ENCODE results near the gene P3H2. TPM values are rescaled to one million over a fixed set of nuclear protein-coding genes. Genes with fewer than 3 reads are reported as not detected.
A peak's percentile ranks its signal among the peaks of the same experiment; 100 is the strongest.

Gene P3H2
- total RNA-seq, 1 experiment from 2014 or later = 19.6 TPM

GRCh38 chr3:190001426-190001825 lies 119.3 kb downstream of the P3H2 start:
- CTCF ChIA-PET = no interaction called here
- no peak for TF ChIP-seq EZH2 (IDR thresholded peaks at IDR 0.05; ENCODE audit: borderline replicate concordance, low read depth, low read length, poor library complexity, severe bottlenecking)
- no TSS peak for BruUV-seq (replicated peaks)
- Histone ChIP-seq H3K27me3 (replicated peaks; ENCODE audit: insufficient read depth, low read depth, low read length, poor library complexity) (no peaks in the 10 kb centered on the region), H3K4me1 (ENCODE audit: insufficient read depth, low read length, poor library complexity, severe bottlenecking) (peaks cover 19% of the 10 kb centered on the region), H3K9me3 (ENCODE audit: low read depth, low read length, poor library complexity, severe bottlenecking) (no peaks in the 10 kb centered on the region), H3K4me3 (ENCODE audit: low read depth, low read length, poor library complexity, severe bottlenecking) (no peak overlapping the region), H3K27ac (ENCODE audit: low read depth, low read length, poor library complexity, severe bottlenecking) (no peak overlapping the region), H3K36me3 (ENCODE audit: insufficient read depth, low read length, poor library complexity, severe bottlenecking) (no peaks in the 10 kb centered on the region)
- POLR2A ChIA-PET (ENCODE audit: low non-redundant PET) = no interaction called here
- DNase-seq (ENCODE audit: low spot score) = peak; percentile 51
- intact Hi-C loops (cut with micrococcal nuclease; ENCODE audit: unreplicated experiment) = no loop called here

- no TSS peak for BruUV-seq (replicated peaks)
- CTCF ChIA-PET = no interaction called here
- POLR2A ChIA-PET (ENCODE audit: low non-redundant PET) = no interaction called here
These were observed 119.9 kb downstream of the P3H2 start for GRCh38 chr3:190000861-190001196.

GRCh38 chr3:190000187-190000860 lies 120.4 kb downstream of the P3H2 start:
- no peaks in the 10 kb centered on the region for H3K9me3 ChIP-seq (ENCODE audit: low read depth, low read length, poor library complexity, severe bottlenecking)
- no peaks in the 10 kb centered on the region for H3K36me3 ChIP-seq (ENCODE audit: insufficient read depth, low read length, poor library complexity, severe bottlenecking)
- H3K4me1 ChIP-seq (ENCODE audit: insufficient read depth, low read length, poor library complexity, severe bottlenecking) = peaks cover 25% of the 10 kb centered on the region
- DNase-seq (ENCODE audit: low spot score) = no peak
- intact Hi-C loops (cut with micrococcal nuclease; ENCODE audit: unreplicated experiment) = no loop called here
- TF ChIP-seq CTCF (conservative IDR thresholded peaks at IDR 0.05; ENCODE audit: low read depth, low read length) (no peak), EZH2 (IDR thresholded peaks at IDR 0.05; ENCODE audit: borderline replicate concordance, low read depth, low read length, poor library complexity, severe bottlenecking) (no peak)
- POLR2A ChIA-PET (ENCODE audit: low non-redundant PET) = no interaction called here
- H3K4me3 ChIP-seq (ENCODE audit: low read depth, low read length, poor library complexity, severe bottlenecking) = no peak overlapping the region
- CTCF ChIA-PET = no interaction called here
- H3K27ac ChIP-seq (ENCODE audit: low read depth, low read length, poor library complexity, severe bottlenecking) = peak overlapping the region; percentile 25
- no TSS peak for BruUV-seq (replicated peaks)
- no peaks in the 10 kb centered on the region for H3K27me3 ChIP-seq (replicated peaks; ENCODE audit: insufficient read depth, low read depth, low read length, poor library complexity)

More at GRCh38 chr3:190000861-190001196, 119.9 kb downstream of the P3H2 start:
- H3K36me3 ChIP-seq (ENCODE audit: insufficient read depth, low read length, poor library complexity, severe bottlenecking) = no peaks in the 10 kb centered on the region
- intact Hi-C loops (cut with micrococcal nuclease; ENCODE audit: unreplicated experiment) = no loop called here
- H3K27me3 ChIP-seq (replicated peaks; ENCODE audit: insufficient read depth, low read depth, low read length, poor library complexity) = no peaks in the 10 kb centered on the region
- TF ChIP-seq EZH2 (IDR thresholded peaks at IDR 0.05; ENCODE audit: borderline replicate concordance, low read depth, low read length, poor library complexity, severe bottlenecking) (no peak), CTCF (conservative IDR thresholded peaks at IDR 0.05; ENCODE audit: low read depth, low read length) (no peak)
- no peak for DNase-seq (ENCODE audit: low spot score)
- H3K27ac ChIP-seq (ENCODE audit: low read depth, low read length, poor library complexity, severe bottlenecking) = no peak overlapping the region
- H3K4me1 ChIP-seq (ENCODE audit: insufficient read depth, low read length, poor library complexity, severe bottlenecking) = peaks cover 20% of the 10 kb centered on the region
- H3K4me3 ChIP-seq (ENCODE audit: low read depth, low read length, poor library complexity, severe bottlenecking) = no peak overlapping the region
- H3K9me3 ChIP-seq (ENCODE audit: low read depth, low read length, poor library complexity, severe bottlenecking) = no peaks in the 10 kb centered on the region

- CTCF ChIA-PET = no interaction called here
- no peaks in the 10 kb centered on the region for H3K36me3 ChIP-seq (ENCODE audit: insufficient read depth, low read length, poor library complexity, severe bottlenecking)
- BruUV-seq (replicated peaks) = no TSS peak
These were observed 121.0 kb downstream of the P3H2 start for GRCh38 chr3:189999718-190000117.

More at GRCh38 chr3:189999718-190000117, 121.0 kb downstream of the P3H2 start:
- intact Hi-C loops (cut with micrococcal nuclease; ENCODE audit: unreplicated experiment) = no loop called here
- H3K27me3 ChIP-seq (replicated peaks; ENCODE audit: insufficient read depth, low read depth, low read length, poor library complexity) = no peaks in the 10 kb centered on the region
- DNase-seq (ENCODE audit: low spot score) = no peak
- H3K4me3 ChIP-seq (ENCODE audit: low read depth, low read length, poor library complexity, severe bottlenecking) = no peak overlapping the region
- H3K9me3 ChIP-seq (ENCODE audit: low read depth, low read length, poor library complexity, severe bottlenecking) = no peaks in the 10 kb centered on the region
- no peak overlapping the region for H3K27ac ChIP-seq (ENCODE audit: low read depth, low read length, poor library complexity, severe bottlenecking)
- POLR2A ChIA-PET (ENCODE audit: low non-redundant PET) = no interaction called here
- peaks cover 29% of the 10 kb centered on the region for H3K4me1 ChIP-seq (ENCODE audit: insufficient read depth, low read length, poor library complexity, severe bottlenecking)
- TF ChIP-seq CTCF (conservative IDR thresholded peaks at IDR 0.05; ENCODE audit: low read depth, low read length) = no peak
- TF ChIP-seq EZH2 (IDR thresholded peaks at IDR 0.05; ENCODE audit: borderline replicate concordance, low read depth, low read length, poor library complexity, severe bottlenecking) = no peak

Data from A673 (cell line).